ENCODE results near the gene RNF138. TPM values are rescaled to one million over a fixed set of nuclear protein-coding genes. Genes with fewer than 3 reads are reported as not detected.

The RNF138 gene
- total RNA-seq, 1 experiment from 2014 or later: 61.8 TPM

DNA sequence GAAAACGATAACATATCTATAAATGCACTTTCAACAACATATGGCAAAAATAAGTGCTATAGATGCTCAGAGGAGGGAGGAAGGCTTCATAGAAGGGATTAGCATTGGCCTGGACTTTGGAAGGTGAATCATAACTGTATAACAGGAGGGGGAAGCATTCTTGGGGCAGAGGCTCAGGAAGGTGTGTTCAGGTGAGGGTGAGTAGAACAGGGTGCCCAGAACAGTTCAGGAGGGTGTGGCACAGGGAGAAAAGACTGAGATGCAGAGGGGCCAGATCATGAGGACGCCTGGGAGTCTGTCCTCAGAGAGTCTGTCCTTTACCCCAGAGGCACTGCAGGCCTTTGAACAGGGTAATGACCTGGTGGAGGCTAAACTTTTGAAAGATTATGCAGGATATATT lies 68.9 kb downstream of the RNF138 start:
- no peaks in the 10 kb centered on the region for H3K36me3 ChIP-seq (ENCODE audit: insufficient read depth, low read length, poor library complexity, severe bottlenecking)

DNA sequence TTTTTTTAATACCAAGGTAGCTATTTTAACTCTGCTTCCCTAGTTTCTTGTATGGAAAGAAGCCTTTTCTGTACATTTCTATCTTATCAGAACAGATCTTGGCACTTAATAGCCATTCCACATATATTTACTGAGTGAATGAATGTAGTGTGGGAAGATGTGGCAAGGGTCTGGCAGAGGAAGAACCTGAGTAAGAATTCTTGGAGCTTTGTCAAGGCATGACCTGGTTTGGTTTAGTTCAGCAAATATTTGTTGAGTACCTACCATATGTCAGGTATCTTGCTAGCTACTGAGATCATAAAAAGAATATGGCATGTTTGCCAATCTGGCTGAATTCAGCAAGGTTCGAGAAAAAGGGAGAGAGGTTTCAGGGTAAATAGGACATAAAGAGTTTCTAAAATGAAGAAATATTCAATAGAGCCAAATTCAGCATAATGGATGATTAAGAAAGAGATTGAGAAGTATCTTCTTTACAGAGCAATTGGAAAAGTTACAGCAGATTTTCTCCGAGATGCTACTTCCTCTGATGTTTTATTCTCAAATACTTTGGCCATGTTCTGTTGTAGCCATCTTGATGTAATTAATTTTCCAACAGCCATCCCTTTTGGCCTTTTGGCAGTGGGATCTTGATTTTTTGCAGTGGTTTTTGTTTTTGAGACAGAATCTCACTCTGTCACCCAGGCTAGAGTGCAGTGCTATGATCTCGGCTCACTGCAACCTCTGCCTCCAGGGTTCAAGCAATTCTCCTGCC lies 76.5 kb downstream of the RNF138 start:
- H3K4me1 ChIP-seq (ENCODE audit: insufficient read depth, low read length, poor library complexity, severe bottlenecking): no peaks in the 10 kb centered on the region
- no peaks in the 10 kb centered on the region for H3K27me3 ChIP-seq (replicated peaks; ENCODE audit: insufficient read depth, low read depth, low read length, poor library complexity)
- POLR2A ChIA-PET (ENCODE audit: low non-redundant PET): no interaction called here
- no TSS peak for BruUV-seq (replicated peaks)
- TF ChIP-seq, protein P1, sequence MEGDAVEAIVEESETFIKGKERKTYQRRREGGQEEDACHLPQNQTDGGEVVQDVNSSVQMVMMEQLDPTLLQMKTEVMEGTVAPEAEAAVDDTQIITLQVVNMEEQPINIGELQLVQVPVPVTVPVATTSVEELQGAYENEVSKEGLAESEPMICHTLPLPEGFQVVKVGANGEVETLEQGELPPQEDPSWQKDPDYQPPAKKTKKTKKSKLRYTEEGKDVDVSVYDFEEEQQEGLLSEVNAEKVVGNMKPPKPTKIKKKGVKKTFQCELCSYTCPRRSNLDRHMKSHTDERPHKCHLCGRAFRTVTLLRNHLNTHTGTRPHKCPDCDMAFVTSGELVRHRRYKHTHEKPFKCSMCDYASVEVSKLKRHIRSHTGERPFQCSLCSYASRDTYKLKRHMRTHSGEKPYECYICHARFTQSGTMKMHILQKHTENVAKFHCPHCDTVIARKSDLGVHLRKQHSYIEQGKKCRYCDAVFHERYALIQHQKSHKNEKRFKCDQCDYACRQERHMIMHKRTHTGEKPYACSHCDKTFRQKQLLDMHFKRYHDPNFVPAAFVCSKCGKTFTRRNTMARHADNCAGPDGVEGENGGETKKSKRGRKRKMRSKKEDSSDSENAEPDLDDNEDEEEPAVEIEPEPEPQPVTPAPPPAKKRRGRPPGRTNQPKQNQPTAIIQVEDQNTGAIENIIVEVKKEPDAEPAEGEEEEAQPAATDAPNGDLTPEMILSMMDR (conservative IDR thresholded peaks at IDR 0.05; ENCODE audit: low read depth, low read length): no peak
- no peak for TF ChIP-seq EZH2 (IDR thresholded peaks at IDR 0.05; ENCODE audit: borderline replicate concordance, low read depth, low read length, poor library complexity, severe bottlenecking)
- CTCF ChIA-PET: no interaction called here
- H3K4me3 ChIP-seq (ENCODE audit: low read depth, low read length, poor library complexity, severe bottlenecking): no peak overlapping the region
- intact Hi-C loops (cut with micrococcal nuclease; ENCODE audit: unreplicated experiment): loop anchor here (10.0 kb wide), 1 partner anchor 517 kb away; no protein-coding TSS in a partner anchor
- DNase-seq (ENCODE audit: low spot score): no peak
- H3K27ac ChIP-seq (ENCODE audit: low read depth, low read length, poor library complexity, severe bottlenecking): no peak overlapping the region
- no peaks in the 10 kb centered on the region for H3K9me3 ChIP-seq (ENCODE audit: low read depth, low read length, poor library complexity, severe bottlenecking)
- H3K36me3 ChIP-seq (ENCODE audit: insufficient read depth, low read length, poor library complexity, severe bottlenecking): no peaks in the 10 kb centered on the region

More for the DNA sequence above, 68.9 kb downstream of the RNF138 start:
- Histone ChIP-seq H3K27ac (ENCODE audit: low read depth, low read length, poor library complexity, severe bottlenecking) (no peak overlapping the region), H3K4me1 (ENCODE audit: insufficient read depth, low read length, poor library complexity, severe bottlenecking) (peaks cover 7% of the 10 kb centered on the region), H3K4me3 (ENCODE audit: low read depth, low read length, poor library complexity, severe bottlenecking) (no peak overlapping the region), H3K27me3 (replicated peaks; ENCODE audit: insufficient read depth, low read depth, low read length, poor library complexity) (no peaks in the 10 kb centered on the region), H3K9me3 (ENCODE audit: low read depth, low read length, poor library complexity, severe bottlenecking) (no peaks in the 10 kb centered on the region)
- ChIA-PET CTCF (no interaction called here), POLR2A (ENCODE audit: low non-redundant PET) (no interaction called here)
- intact Hi-C loops (cut with micrococcal nuclease; ENCODE audit: unreplicated experiment): loop anchor here (10.0 kb wide), 1 partner anchor 524 kb away; no protein-coding TSS in a partner anchor
- TF ChIP-seq EZH2 (IDR thresholded peaks at IDR 0.05; ENCODE audit: borderline replicate concordance, low read depth, low read length, poor library complexity, severe bottlenecking): no peak
- TF ChIP-seq, protein P1 (conservative IDR thresholded peaks at IDR 0.05; ENCODE audit: low read depth, low read length): no peak
- no TSS peak for BruUV-seq (replicated peaks)
- DNase-seq (ENCODE audit: low spot score): no peak

DNA sequence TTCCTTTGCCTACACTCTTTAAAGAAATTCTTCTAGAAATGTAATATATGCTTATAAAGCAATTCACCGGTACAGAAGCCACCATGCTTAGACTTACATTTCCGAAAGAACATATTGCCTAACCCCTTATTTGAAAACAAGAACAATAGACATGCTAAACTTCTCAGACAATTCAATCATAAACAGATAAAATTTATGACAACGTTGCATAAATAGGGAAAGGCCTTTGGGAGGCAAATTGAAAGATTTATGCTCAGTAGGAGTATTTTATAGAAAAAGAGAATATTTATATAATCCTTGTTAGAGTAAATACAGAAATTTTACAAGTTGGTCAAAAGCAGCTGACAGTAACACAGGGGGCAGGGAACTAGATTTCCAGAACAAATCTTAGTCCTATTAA lies 82.0 kb downstream of the RNF138 start:
- H3K27me3 ChIP-seq (replicated peaks; ENCODE audit: insufficient read depth, low read depth, low read length, poor library complexity): no peaks in the 10 kb centered on the region
- no TSS peak for BruUV-seq (replicated peaks)
- POLR2A ChIA-PET (ENCODE audit: low non-redundant PET): no interaction called here
- no peak for DNase-seq (ENCODE audit: low spot score)
- H3K9me3 ChIP-seq (ENCODE audit: low read depth, low read length, poor library complexity, severe bottlenecking): no peaks in the 10 kb centered on the region
- no peaks in the 10 kb centered on the region for H3K36me3 ChIP-seq (ENCODE audit: insufficient read depth, low read length, poor library complexity, severe bottlenecking)
- intact Hi-C loops (cut with micrococcal nuclease; ENCODE audit: unreplicated experiment): no loop called here
- H3K4me1 ChIP-seq (ENCODE audit: insufficient read depth, low read length, poor library complexity, severe bottlenecking): no peaks in the 10 kb centered on the region
- H3K27ac ChIP-seq (ENCODE audit: low read depth, low read length, poor library complexity, severe bottlenecking): no peak overlapping the region
- no peak overlapping the region for H3K4me3 ChIP-seq (ENCODE audit: low read depth, low read length, poor library complexity, severe bottlenecking)
- TF ChIP-seq, protein P1 (conservative IDR thresholded peaks at IDR 0.05; ENCODE audit: low read depth, low read length): no peak
- no peak for TF ChIP-seq EZH2 (IDR thresholded peaks at IDR 0.05; ENCODE audit: borderline replicate concordance, low read depth, low read length, poor library complexity, severe bottlenecking)
- CTCF ChIA-PET: no interaction called here

All from A673 (cell line).